GM12872 (cell line): Measurements from ENCODE around the gene BCAR1.

Source experiments
- TF ChIP-seq, protein P1 (sequence below): IDR thresholded peaks from 3 replicates; pipeline ENCODE4 v1.5.1; 2011; ENCODE audit warnings: low read depth, mild to moderate bottlenecking, low read length, moderate library complexity; ENCODE audit not compliant: insufficient read depth

The BCAR1 gene

DNA sequence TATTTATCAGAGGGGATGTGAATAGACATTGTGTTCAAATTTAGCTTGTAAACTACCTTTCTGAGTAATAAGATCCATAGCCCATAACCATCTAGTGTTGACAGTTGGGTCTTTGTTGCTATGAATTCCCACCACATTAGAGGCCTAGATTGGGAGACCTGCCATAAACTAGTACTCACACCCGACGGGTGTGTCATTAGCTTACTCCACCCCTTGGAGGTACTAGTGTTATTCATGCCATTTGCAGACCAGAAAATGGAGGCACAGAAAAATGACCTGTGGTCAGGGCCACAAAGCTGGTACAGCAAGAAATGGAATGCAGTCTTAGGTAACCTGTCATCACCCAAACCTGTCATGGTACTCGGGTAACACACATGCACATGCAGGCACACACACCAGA lies 41.3 kb upstream of the BCAR1 start:
- TF ChIP-seq, protein P1, sequence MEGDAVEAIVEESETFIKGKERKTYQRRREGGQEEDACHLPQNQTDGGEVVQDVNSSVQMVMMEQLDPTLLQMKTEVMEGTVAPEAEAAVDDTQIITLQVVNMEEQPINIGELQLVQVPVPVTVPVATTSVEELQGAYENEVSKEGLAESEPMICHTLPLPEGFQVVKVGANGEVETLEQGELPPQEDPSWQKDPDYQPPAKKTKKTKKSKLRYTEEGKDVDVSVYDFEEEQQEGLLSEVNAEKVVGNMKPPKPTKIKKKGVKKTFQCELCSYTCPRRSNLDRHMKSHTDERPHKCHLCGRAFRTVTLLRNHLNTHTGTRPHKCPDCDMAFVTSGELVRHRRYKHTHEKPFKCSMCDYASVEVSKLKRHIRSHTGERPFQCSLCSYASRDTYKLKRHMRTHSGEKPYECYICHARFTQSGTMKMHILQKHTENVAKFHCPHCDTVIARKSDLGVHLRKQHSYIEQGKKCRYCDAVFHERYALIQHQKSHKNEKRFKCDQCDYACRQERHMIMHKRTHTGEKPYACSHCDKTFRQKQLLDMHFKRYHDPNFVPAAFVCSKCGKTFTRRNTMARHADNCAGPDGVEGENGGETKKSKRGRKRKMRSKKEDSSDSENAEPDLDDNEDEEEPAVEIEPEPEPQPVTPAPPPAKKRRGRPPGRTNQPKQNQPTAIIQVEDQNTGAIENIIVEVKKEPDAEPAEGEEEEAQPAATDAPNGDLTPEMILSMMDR: no peak

DNA sequence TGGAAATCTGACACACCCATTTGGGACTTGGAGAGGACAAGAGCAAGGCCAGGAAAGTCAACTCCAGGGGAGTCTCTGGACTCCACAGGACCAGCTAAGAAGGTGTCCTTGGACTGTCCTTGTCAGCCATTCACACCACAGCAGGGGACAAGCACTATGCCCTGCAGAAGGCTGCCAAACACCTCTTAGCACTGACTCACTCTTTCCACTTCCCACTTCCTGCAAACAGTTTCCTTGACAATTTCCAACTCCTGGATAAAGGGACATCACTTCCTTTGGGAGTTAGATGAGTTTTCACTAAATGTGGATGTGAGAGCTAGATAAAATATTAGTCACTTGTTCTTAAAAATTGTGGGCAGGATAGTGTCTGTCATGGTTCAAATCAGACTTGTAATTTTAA lies 37.8 kb upstream of the BCAR1 start:
- TF ChIP-seq, protein P1: no peak

DNA sequence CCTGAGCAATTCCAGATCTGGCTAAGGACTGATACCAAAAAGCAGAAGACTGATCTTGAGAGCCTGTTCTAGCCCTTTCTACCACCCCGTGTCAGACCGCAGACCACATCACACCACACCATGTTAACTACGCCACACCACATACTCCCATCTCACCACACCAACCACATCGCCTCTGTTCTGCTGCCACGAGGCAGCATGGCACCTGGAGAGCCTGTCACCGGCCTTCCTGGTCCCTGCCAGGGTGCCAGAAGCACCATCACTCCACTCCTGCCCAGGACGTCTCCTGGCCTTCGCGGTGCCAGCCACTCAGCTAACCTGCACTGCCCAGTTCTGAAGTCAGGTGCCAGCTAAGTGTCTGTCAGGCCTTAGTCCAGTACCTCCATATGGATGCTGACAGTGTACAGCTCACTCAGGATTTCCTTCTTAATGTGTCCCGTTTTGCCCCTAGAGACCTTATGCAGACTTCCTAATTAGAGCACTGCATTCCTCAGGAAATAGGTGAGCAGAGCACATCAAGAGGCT lies 37.2 kb upstream of the BCAR1 start:
- TF ChIP-seq, protein P1: no peak

DNA sequence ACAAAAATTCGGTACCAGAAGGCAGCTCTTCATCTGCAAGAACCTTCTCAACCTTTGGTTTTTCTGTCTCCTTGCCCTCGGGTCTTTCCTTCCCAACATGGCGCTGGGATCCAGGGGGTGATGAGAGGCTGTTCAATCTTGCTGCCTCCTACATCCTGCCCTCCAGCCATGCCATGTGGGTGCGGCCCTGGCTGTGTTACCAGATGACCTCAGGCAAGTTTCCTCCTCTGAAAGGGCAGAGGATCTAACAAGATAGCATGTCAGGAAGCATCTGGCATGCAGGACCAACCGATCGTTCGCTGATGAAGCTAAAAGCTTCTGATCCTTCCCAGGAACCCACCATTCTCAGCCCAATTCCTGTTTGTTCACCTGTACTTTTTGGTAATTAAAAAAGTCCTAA lies 36.8 kb upstream of the BCAR1 start:
- TF ChIP-seq, protein P1: no peak

GRCh38 chr16:75287708-75288107 lies 36.3 kb upstream of the BCAR1 start:
- TF ChIP-seq, protein P1: no peak

DNA sequence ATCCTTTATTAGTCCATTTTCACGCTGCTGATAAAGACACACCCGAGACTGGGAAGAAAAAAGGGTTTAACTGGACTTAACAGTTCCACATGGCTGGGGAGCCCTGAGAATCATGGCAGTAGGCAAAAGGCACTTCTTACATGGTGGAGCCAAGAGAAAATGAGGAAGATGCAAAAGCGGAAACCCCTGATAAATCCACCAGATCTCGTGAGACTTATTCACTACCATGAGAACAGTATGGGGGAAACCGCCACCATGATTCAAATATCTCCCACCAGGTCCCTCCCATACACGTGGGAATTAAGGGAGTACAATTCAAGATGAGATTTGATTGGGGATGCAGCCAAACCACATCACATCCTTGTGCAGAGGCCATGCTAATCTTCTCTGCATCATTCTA lies 35.0 kb upstream of the BCAR1 start:
- TF ChIP-seq, protein P1: no peak

DNA sequence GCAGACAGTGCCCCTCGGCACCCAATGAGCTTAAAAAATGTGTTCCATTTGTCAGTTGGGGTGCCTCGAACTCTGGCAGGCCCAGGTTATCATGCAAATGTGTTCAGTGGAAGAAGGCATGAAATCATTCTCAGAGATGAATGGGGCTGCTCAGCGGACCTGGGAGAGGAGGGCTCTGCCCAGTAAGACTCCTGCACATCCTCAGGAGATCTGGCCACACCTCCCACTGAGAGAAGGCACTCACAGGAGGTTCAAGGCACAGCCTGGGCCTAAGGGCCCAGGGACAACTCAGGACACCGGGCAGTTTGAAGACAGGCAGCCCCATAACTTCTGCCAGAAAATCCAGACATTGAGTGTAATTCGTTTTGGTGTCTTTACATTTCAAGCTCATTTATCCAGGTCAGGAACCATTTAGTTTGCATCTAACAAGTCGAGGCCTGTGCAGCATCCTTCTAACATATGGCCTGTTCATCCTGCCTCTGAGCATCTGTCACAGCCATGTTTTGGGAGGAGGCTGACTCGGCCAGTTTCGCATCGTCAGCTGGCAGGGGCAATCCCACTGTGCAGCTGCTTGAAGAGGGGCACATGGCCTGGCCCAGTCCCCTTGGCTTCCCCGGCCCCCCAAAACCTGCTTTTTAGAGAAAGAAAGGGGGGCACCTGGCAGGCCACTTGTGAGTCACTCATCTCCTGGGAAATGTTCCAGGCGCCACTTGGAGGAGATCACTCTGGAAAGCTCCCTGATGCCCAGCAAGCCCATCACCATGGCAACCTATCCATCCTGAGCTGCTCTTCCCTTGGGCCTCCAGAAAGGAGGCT lies 31.2 kb upstream of the BCAR1 start:
- TF ChIP-seq, protein P1: no peak
